GM13977 (cell line): ENCODE measurements around the gene OSBPL2.
A peak's percentile ranks its signal among the peaks of the same experiment; 100 is the strongest.

ENCODE experiments used
- DNase-seq: peaks from one replicate; pipeline ENCODE4 v3.0.0; 2012; ENCODE audit warnings: low spot score
- CTCF ChIP-seq: IDR thresholded peaks from 2 replicates; pipeline ENCODE4 v1.5.1; 2012; ENCODE audit warnings: mild to moderate bottlenecking, control low read depth; ENCODE audit not compliant: insufficient read depth; ENCODE audit errors: extremely low read depth, missing control alignments
- in situ Hi-C: fragments of 300-500 bp; cut with MboI; formaldehyde crosslinking; loops from one replicate; pipeline ENCODE4 v1.12.0; 2022; ENCODE audit warnings: low sequenced_read_pairs, low pct_unique_long_range_greater_than_20kb, mixed read lengths, inconsistent platforms; ENCODE audit not compliant: unreplicated experiment

The OSBPL2 gene

DNA sequence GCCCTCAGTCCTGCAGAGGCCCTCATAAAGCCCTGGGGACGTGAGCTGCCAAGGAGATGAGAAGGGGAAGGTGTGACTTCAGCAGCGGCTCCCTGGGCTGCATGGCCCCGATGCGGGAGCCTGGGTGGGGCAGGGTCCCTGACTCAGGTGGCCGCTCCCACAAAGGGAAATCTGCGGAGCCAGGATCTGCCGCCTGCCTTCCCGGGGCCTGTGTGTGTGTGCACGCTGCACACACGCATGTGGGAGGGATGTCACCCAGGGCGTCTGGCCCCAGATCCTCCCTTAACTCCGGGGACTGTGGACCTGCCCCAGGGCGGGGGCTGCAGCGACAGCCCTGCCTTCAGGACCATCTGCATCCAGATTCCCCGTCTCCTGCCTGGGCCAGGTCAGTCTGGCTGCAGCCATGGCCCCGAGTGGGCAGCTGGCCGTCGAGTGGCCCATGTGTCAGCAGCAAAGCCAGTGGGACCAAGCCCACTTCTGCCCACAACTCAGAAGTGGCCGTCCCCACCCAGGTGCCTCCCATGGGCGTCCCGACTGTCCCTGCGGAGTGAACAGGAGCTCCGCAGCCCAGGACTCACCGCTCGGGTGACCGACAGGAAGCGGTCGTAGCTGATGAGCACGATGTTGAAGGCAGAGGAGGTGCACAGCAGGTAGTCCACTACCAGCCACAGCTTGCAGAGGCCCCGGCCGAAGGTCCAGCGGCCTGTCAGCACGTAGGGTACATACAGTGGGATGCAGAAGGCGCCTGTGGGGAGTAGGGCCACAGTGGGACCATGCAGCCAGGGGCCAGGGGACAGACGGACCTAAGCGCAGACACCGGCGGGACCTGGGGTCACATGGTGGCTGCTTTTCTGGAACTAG, 20.2 kb upstream of the OSBPL2 start:
- no peak for TF ChIP-seq CTCF
- in situ Hi-C loops = no loop called here
- no peak for DNase-seq

DNA sequence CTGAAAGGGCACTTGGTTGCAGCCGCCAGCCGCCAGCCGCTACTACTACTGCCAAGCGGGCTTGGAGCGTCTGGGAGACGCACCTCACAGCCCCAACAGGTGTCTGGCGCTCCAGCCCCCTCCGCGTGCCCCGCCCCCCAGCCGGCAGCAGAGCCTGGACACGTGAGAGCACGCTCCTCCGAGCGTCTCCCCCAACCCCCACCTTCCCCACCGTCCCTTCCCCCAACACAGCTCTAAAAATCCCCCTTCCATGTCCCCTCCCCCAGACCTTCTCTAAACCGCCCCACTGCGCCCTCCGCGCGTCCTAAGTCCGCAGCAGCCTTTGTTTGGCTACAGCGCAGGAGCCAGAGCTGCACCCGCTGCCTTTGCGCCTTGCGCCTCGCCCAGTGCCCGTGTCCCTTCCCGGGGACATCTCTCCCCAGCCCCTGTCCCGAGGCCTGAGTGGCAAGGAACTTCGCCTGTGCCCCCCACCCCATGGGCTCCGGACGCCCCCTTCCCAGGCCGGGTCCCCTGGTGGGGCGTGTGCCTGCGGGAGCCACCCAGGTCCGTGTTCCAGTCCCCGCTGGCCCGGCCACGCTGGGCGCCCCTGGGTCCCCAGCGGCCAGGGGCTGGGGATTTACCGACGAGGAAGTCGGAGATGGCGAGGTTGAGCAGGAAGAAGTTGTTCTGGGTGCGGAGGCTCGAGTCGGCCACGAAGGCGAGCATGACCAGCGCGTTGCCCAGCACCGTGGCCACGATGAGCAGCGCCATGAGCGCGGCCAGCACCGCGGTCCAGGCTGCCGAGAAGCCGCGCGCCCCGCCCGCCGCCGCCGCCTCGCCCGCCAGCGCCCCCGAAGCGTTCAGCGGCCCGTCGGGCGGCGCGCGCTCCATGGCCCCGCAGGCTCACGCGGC, 19.0 kb upstream of the OSBPL2 start:
- no peak for DNase-seq
- in situ Hi-C loops = no loop called here
- TF ChIP-seq CTCF = no peak

- TF ChIP-seq CTCF = no peak
- peak; percentile 90 for DNase-seq
- in situ Hi-C loops = no loop called here
Measured at GRCh38 chr20:62219992-62220665, 18.2 kb upstream of the OSBPL2 start, which contains the start of gene HRH3. Gene HRH3 (minus strand): TSS chr20:62220278. CDS start chr20:62219970, 308 bp downstream.

GRCh38 chr20:62220666-62221568, 17.4 kb upstream of the OSBPL2 start:
- no peak for DNase-seq
- in situ Hi-C loops = no loop called here
- TF ChIP-seq CTCF = no peak

GRCh38 chr20:62222266-62222850, 16.0 kb upstream of the OSBPL2 start:
- TF ChIP-seq CTCF = no peak
- DNase-seq = no peak
- in situ Hi-C loops = no loop called here
